HEK293T (cell line): Measurements from ENCODE around the gene FLT3.

Source experiments
- ELF4 ChIP-seq: fragments of 450-650 bp; IDR thresholded peaks from 2 replicates; pipeline ENCODE4 v1.6.1; 2017; ENCODE audit warnings: antibody characterized with exemption
- SP1 ChIP-seq: fragments of 450-650 bp; IDR thresholded peaks from 2 replicates; pipeline ENCODE4 v1.6.1; 2017
- SUZ12 ChIP-seq: fragments of 450-650 bp; IDR thresholded peaks from 2 replicates; pipeline ENCODE4 v1.6.1; 2016; ENCODE audit warnings: mild to moderate bottlenecking
- TARDBP ChIP-seq: fragments of 450-650 bp; IDR thresholded peaks from 2 replicates; pipeline ENCODE4 v1.6.1; 2016

GRCh38 chr13:28052945-28053344 lies 47.4 kb downstream of the FLT3 start:
- TF ChIP-seq SP1 (no peak), ELF4 (no peak), SUZ12 (no peak), TARDBP (no peak)
